ENCODE results near the gene INSYN2A. TPM values are rescaled to one million over a fixed set of nuclear protein-coding genes. Genes with fewer than 3 reads are reported as not detected.

Gene INSYN2A
- total and polyA plus RNA-seq, 10 donors, result 0.09 to 3.0 (median 0.21) TPM; not detected in 1

GRCh38 chr10:127198307-127198706 lies 1.9 kb upstream of the INSYN2A start:
- TF ChIP-seq POLR2A (IDR thresholded peaks at IDR 0.05), result no peak
- TF ChIP-seq CTCF (IDR thresholded peaks at IDR 0.05 in 8 of 11, conservative IDR thresholded peaks at IDR 0.05 in 3 of 11), result no peak
- no peak for TF ChIP-seq POLR2AphosphoS5 (IDR thresholded peaks at IDR 0.05)
- 81 to 95% (median 87%) methylated on average over 5 of the region's 5 CpGs for WGBS, 5 donors

GRCh38 chr10:127197154-127197432 lies 702 bp upstream of the INSYN2A start:
- TF ChIP-seq POLR2A (IDR thresholded peaks at IDR 0.05) (no peak), CTCF (IDR thresholded peaks at IDR 0.05 in 8 of 11, conservative IDR thresholded peaks at IDR 0.05 in 3 of 11) (no peak), POLR2AphosphoS5 (IDR thresholded peaks at IDR 0.05) (no peak)
- no peaks in the 10 kb centered on the region for H3K36me3 ChIP-seq
- no peak for DNase-seq
- intact Hi-C loops (cut with DNase I; ENCODE audit: low total_unique reads), result no loop called here
- H3K4me3 ChIP-seq, result peak overlapping the region in 2 of 8 donors; percentile 36 to 46
- H3K9me3 ChIP-seq, result no peaks in the 10 kb centered on the region
- peaks cover 0 to 57% (median 17%) of the 10 kb centered on the region in 7 donors for H3K27me3 ChIP-seq (replicated peaks in 1 of 7)
- no peak overlapping the region for H3K27ac ChIP-seq
- WGBS, 5 donors, result 31 to 66% (median 52%) methylated on average over 5 of the region's 5 CpGs
- H3K4me1 ChIP-seq, result peaks cover 0 to 27% (median 14%) of the 10 kb centered on the region in 6 donors

More at GRCh38 chr10:127198307-127198706, 1.9 kb upstream of the INSYN2A start:
- H3K4me1 ChIP-seq, result peaks cover 0 to 27% (median 14%) of the 10 kb centered on the region in 6 donors
- no peaks in the 10 kb centered on the region for H3K36me3 ChIP-seq
- H3K9me3 ChIP-seq, result no peaks in the 10 kb centered on the region
- H3K4me3 ChIP-seq, result no peak overlapping the region
- intact Hi-C loops (cut with DNase I; ENCODE audit: low total_unique reads), result no loop called here
- H3K27me3 ChIP-seq (replicated peaks in 1 of 7), result peaks cover 0 to 52% (median 17%) of the 10 kb centered on the region in 7 donors
- H3K27ac ChIP-seq, result no peak overlapping the region
- no peak for DNase-seq

- TF ChIP-seq POLR2AphosphoS5 (IDR thresholded peaks at IDR 0.05) (no peak), POLR2A (IDR thresholded peaks at IDR 0.05) (no peak), CTCF (IDR thresholded peaks at IDR 0.05 in 8 of 11, conservative IDR thresholded peaks at IDR 0.05 in 3 of 11) (no peak)
- H3K4me3 ChIP-seq, result peak overlapping the region in 7 of 8 donors; percentile 20 to 61 (median 36)
- peaks cover 0 to 57% (median 17%) of the 10 kb centered on the region in 7 donors for H3K27me3 ChIP-seq (replicated peaks in 1 of 7)
- H3K36me3 ChIP-seq, result no peaks in the 10 kb centered on the region
- 0 to 11% (median 2%) methylated on average over 20 to 91 of the region's 91 CpGs for WGBS, 5 donors
- no peak for DNase-seq
- intact Hi-C loops (cut with DNase I; ENCODE audit: low total_unique reads), result no loop called here
- no peaks in the 10 kb centered on the region for H3K9me3 ChIP-seq
- H3K4me1 ChIP-seq, result peaks cover 0 to 27% (median 14%) of the 10 kb centered on the region in 6 donors
- no peak overlapping the region for H3K27ac ChIP-seq
Observed at GRCh38 chr10:127195571-127196281, 665 bp downstream of the INSYN2A start.

- Histone ChIP-seq H3K9me3 (no peaks in the 10 kb centered on the region), H3K27me3 (replicated peaks in 1 of 7) (peaks cover 0 to 57% (median 17%) of the 10 kb centered on the region in 7 donors), H3K27ac (no peak overlapping the region), H3K36me3 (no peaks in the 10 kb centered on the region), H3K4me1 (peaks cover 0 to 27% (median 14%) of the 10 kb centered on the region in 6 donors), H3K4me3 (peak overlapping the region in 6 of 8 donors; percentile 20 to 61 (median 37))
- no peak for DNase-seq
- 3 to 5% (median 4%) methylated on average over 24 to 28 of the region's 28 CpGs for WGBS, 5 donors
- intact Hi-C loops (cut with DNase I; ENCODE audit: low total_unique reads), result no loop called here
- TF ChIP-seq CTCF (IDR thresholded peaks at IDR 0.05 in 8 of 11, conservative IDR thresholded peaks at IDR 0.05 in 3 of 11) (no peak), POLR2A (IDR thresholded peaks at IDR 0.05) (no peak), POLR2AphosphoS5 (IDR thresholded peaks at IDR 0.05) (no peak)
Observed at GRCh38 chr10:127195041-127195506, 1.3 kb downstream of the INSYN2A start.
